ENCODE measurements around the gene LILRB1.
"Not testable (repeated sequence)": the region's sequence is repeated elsewhere in the genome, so short reads cannot be mapped to it uniquely, and the experiment has no call there.

LILRB1 gene

DNA sequence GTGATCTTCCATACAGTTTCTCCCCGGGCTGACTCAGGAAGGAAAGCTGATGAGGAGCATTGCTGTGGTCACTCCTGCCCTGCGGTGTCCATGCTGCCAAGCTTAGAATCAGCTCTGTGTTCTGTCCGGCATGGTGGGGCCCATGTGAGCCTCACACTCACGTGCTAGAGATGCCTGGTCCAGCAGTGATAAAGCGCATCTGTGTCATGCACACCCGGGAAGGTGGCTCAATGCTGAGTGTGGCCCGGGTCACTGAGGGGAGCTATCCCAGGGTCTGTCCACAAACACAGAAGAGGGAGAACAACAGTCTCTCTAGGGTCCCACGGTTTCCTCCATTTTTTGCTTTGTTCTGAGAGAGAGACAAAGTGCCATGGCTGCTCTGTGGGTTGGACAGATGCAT, 3.5 kb upstream of the LILRB1 start:
- no peak for DNase-seq

DNA sequence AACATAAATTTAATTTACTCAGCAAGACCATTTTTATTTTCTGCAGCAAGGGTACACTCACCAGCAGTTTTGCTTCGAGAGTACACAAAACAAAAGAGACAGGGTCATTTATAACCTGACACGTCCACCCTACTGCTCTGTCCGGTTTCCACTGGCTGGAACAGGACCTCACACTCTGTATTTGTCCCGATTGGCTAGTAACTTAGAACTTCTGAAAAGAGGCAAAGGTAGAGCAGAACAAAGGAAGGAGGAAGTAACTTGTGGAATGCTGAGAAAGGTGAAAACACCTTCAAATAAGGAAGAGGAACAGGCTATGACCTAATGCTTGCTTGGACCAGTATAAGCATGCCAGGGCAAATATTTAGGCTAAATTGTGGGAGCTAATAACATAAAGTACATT, 2.4 kb upstream of the LILRB1 start:
- DNase-seq = not testable (repeated sequence)

DNA sequence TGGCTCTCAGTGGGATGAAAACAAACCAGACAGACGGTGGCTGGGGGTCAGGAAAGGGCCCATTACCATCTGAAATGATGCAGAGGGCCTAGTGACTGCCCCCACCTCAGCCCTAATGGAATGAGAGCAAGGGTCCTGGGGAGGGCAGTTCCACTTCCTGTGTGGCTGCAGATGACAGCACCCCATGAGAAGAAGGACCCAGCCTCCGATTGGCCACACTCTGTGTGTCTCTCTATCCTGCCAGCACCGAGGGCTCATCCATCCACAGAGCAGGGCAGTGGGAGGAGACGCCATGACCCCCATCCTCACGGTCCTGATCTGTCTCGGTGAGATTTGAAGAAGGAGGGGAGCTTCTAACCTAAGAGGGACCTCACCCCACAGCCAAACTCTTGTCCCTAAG, 498 bp downstream of the LILRB1 start:
- DNase-seq = no peak

DNA sequence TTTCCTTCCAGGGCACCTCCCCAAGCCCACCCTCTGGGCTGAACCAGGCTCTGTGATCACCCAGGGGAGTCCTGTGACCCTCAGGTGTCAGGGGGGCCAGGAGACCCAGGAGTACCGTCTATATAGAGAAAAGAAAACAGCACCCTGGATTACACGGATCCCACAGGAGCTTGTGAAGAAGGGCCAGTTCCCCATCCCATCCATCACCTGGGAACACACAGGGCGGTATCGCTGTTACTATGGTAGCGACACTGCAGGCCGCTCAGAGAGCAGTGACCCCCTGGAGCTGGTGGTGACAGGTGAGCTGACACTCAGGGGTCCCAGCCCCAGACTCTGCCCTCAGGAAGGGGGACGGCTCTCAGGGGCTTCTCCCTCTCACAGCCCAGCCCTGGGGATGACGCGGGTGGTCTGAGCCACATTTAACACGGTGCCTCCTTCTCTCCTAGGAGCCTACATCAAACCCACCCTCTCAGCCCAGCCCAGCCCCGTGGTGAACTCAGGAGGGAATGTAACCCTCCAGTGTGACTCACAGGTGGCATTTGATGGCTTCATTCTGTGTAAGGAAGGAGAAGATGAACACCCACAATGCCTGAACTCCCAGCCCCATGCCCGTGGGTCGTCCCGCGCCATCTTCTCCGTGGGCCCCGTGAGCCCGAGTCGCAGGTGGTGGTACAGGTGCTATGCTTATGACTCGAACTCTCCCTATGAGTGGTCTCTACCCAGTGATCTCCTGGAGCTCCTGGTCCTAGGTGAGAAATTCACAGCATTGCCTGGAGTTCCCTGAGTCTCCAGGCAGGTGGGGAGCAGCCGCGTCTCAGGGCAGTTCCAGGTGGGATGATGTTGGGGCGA, 1.4 kb downstream of the LILRB1 start:
- DNase-seq = not testable (repeated sequence)

GRCh38 chr19:54632517-54632916, 2.2 kb downstream of the LILRB1 start:
- DNase-seq = not testable (repeated sequence)

DNA sequence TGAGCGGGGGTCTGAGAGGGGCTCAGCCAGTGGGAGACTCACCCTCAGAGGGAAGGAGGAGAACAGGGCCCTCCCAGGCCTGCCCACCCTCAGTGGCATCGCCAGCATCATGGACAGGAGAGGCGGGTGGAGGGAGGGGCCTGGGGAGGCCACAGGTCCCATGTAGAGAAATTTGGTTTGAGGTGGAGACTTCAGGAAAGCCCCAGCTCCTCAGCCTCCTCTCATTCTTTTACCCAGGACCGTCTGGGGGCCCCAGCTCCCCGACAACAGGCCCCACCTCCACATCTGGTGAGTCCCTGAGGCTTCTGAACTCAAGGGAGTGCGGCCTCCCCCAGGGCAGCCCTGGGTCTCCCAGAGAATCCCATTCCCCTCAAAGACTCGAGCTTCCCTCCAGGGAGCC, 3.1 kb downstream of the LILRB1 start:
- no peak for DNase-seq

GRCh38 chr19:54636081-54636480, 5.8 kb downstream of the LILRB1 start:
- DNase-seq = not testable (repeated sequence)

DNA sequence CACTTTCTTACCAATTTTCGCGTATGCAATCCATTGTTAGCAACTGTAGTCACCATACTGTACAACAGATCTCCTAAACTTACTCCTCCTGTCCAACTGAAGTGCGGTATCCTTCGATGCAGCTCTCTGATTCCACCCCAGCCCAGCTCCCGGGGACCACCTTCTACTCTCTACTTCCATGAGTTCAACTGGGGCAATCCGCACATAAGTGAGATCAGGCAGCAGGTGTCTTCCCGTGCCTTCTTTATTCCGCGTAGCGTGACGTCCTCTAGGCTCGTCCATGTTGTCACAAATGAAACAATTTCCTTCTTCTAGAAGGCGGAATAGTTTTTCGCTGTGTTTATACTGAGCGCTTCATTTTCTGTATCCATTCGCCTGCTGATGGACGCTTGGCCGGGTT, 8.4 kb downstream of the LILRB1 start:
- DNase-seq = no peak

GRCh38 chr19:54642953-54643352, 12.7 kb downstream of the LILRB1 start:
- DNase-seq = not testable (repeated sequence)

DNA sequence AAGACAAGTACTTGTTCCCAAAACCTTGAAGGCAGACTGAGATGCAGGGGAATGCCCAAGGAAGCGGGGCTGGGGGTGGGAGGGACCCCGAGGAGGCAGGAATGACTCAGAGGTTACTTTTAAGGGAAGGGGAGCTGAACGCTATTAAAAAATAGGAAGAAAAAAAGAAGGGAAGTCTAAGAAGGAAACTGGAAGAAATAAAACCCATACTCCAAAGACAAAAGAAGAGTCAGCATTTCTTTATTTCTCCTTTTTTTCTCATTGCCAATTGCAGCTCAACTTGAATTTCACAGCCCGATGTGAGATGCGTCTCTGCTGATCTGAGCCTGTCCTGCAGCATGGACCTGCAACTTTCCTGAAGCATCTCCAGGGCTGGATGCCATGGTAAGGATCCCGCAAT, 13.3 kb downstream of the LILRB1 start:
- not testable (repeated sequence) for DNase-seq

GRCh38 chr19:54644056-54644455, 13.8 kb downstream of the LILRB1 start:
- no peak for DNase-seq

GRCh38 chr19:54646331-54646841, 16.1 kb downstream of the LILRB1 start:
- no peak for DNase-seq

DNA sequence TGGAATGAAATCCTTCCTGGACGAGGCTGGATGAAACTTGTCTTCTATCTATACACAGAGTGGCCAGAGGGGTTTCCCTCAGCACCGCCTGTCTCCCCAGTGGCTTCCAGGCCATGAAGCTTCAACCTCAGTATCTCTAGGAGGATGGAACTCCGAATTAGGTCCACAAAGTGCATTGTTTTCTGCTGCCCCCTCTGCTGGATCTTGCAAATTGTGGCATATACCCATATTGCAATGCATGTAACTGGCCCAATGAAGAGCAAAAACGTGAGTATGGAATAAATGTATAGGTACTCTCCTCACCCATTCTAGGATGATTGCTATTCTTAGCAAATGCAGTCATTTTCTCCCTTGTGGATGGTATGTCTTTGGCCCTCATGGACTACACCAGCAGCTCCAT, 17.8 kb downstream of the LILRB1 start:
- no peak for DNase-seq

- no peak for DNase-seq
Measured at GRCh38 chr19:54650108-54650655, 19.9 kb downstream of the LILRB1 start.

GRCh38 chr19:54653181-54653809, 23.0 kb downstream of the LILRB1 start:
- no peak for DNase-seq

- no peak for DNase-seq
Measured at GRCh38 chr19:54654447-54655321, 24.4 kb downstream of the LILRB1 start.

GRCh38 chr19:54659300-54659699, 29.0 kb downstream of the LILRB1 start:
- no peak for DNase-seq

DNA sequence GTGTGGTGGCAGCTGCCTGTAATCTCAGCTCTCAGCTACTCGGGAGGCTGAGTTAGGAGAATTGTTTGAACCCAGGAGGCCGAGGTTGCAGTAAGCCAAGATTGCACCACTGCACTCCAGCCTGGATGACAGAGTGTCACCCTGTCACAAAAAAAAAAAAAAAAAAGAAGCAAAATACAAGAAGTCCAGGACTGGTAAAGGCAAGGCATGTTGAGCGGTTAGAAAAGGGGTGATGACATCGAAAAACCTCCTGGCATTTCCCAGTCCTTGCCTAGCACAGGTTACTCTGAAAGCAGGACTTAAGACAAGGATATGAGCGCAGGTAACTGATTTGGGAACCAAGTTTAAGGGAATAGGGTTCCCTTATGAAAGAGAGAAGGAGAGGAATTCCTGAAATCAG, 30.0 kb downstream of the LILRB1 start:
- DNase-seq = no peak

- DNase-seq = no peak
Measured at GRCh38 chr19:54660964-54661363, 30.7 kb downstream of the LILRB1 start.

DNA sequence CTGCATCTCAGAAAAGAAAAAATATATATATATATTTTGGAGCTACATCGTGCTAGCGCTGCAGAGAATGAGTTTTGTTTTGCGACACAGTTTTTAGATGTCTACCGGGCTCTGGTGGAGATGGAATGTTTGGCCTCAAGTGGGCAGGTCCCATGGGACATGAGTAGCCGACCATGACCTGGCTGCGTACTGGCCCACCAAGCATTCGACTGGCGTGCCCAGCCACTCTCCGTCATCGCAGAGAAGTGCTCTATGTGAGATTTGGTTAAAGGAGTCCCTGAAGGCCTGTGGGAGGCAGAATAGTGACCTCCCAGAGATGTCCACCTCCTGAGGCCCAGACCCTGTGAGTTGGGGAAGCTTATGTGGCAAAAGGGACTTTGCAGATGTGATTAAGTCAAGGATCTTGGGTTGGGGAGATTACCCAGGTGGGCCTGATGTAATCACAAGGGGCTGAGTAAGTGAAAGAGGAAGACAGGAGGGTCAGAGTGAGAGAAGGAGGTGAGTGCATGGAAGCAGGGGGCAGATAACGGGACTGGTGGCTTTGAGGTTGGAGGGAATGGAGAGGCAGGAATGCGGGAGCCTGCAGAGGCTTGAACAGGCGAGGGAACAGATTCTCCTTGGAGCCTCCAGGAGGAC, 31.7 kb downstream of the LILRB1 start:
- no peak for DNase-seq

- no peak for DNase-seq
Measured at GRCh38 chr19:54662730-54663129, 32.4 kb downstream of the LILRB1 start, which contains the start of gene LILRB4. Gene LILRB4 (plus strand): TSS chr19:54662985. CDS start chr19:54663034, 49 bp downstream.

GRCh38 chr19:54665530-54665929, 35.2 kb downstream of the LILRB1 start:
- no peak for DNase-seq

Measured in NCI-H226 (cell line).